HuH-7 (cell line): ENCODE results near the gene C1orf122.

ENCODE experiments used
- DNase-seq: peaks from one replicate; pipeline ENCODE4 v3.0.0; 2011; ENCODE audit warnings: low spot score

Gene C1orf122

GRCh38 chr1:37845049-37845646 lies 37.6 kb downstream of the C1orf122 start:
- no peak for DNase-seq

GRCh38 chr1:37845786-37846185 lies 38.2 kb downstream of the C1orf122 start:
- DNase-seq: no peak

DNA sequence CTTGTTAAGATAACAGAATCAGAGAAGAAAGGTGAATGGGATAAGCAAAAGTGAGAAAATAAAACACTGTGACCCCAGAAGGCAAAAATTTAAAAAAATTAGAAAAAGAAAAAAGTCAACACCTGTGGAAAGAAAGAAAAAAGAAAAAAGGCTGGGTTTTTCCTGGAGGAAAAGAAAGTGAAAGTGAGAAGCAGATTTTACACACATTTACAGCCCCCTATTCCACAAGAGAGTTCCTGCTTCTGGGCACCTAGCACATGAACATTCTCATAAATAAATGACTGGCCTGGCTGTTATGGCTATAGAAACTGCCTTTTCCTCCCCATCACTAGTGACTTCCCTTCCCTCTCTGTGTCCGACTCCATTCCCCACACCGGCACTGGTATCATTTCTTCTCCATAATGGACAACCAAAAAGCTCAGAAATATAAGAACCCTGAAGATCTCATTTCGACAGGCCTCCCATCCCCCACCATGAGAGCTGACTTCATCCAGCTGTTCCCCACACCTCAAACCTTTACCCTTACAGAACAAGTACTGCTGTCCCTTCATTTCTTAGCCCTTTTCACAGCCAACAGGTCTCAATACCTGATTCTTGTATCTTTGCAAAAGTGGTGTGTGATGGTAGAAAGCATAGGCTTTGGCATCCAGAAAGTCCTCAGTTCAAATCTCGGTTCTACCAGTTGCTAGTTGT lies 39.2 kb downstream of the C1orf122 start:
- no peak for DNase-seq

- DNase-seq: no peak
Measured at GRCh38 chr1:37849480-37849879, 41.9 kb downstream of the C1orf122 start.

- DNase-seq: no peak
Measured at GRCh38 chr1:37850352-37850955, 42.9 kb downstream of the C1orf122 start.

DNA sequence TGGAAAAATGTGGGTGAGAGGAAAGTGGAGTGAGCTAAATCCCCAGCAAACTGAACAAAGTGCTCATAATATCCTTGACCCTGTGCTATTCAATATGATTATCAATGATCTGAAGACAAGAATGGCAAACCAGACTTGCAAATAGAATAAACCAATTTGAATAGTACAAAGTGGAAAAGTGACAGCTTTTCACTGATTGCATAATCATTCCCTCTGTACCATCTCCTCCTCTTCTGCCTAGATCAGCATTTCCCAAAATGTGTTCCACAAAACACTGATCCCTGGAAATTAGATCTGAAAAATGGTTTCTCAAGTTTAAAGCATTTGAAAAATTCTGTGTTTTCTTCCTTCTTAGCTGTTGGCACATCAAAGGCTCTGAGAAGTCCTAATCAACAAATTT lies 43.7 kb downstream of the C1orf122 start:
- DNase-seq: no peak

DNA sequence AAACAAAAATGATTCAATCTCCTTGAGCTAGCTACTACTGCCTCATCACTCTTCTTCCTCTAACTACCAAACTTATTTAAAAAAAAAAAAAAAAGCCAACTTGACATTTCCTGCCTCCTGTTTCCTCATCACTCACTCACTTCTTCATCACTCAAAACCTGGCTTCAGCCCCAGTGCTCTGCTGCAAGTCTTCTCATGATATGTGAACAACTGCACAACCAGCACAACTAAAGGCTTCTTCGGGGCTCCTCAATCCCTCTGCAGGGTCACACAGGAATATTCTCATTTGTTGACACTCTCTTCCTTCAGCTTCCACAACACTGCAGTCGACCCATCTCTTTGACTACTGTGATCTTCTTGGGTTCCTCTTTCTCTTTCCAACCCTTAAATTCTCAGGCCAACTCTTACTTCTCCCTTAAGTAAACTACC lies 44.2 kb downstream of the C1orf122 start:
- no peak for DNase-seq

DNA sequence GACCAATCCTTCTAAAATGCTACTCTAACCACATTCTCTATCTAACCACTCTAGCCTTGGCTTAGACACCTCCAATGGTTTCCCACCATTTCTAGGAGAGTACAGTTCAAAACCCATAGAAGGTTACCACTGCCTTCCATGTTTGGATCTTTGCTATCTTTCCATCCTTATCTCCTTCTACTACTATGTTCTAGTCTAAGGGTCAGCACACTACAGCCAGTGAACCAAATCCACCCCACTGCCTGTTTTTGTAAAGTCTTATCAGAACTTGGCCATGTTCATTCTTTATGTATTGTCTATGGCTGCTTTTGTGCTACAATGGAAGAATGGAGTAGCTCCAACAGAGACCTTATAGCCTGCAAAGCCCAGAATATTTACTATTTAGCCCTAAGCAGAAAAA lies 45.6 kb downstream of the C1orf122 start:
- no peak for DNase-seq

GRCh38 chr1:37854406-37854805 lies 46.8 kb downstream of the C1orf122 start:
- DNase-seq: no peak
